K562 (cell line): Measurements from ENCODE around the gene TRAPPC12. TPM values are rescaled to one million over a fixed set of nuclear protein-coding genes. Genes with fewer than 3 reads are reported as not detected.
A peak's percentile ranks its signal among the peaks of the same experiment; 100 is the strongest.

Experiments
- ARHGAP35 ChIP-seq: fragments of 450-650 bp; IDR thresholded peaks from 2 replicates; pipeline ENCODE4 v1.6.1; 2018; ENCODE audit not compliant: partially characterized antibody
- BRF1 ChIP-seq: IDR thresholded peaks from 3 replicates; pipeline ENCODE4 v1.6.1; 2011; ENCODE audit warnings: borderline replicate concordance, mild to moderate bottlenecking; ENCODE audit not compliant: insufficient read length; ENCODE audit errors: extremely low read depth
- CC2D1A ChIP-seq: fragments of 450-650 bp; IDR thresholded peaks from 2 replicates; pipeline ENCODE4 v1.6.1; 2017; ENCODE audit warnings: mild to moderate bottlenecking
- CREM ChIP-seq: IDR thresholded peaks from 2 replicates; pipeline ENCODE4 v1.6.1; 2014; ENCODE audit warnings: antibody characterized with exemption, low read depth
- DIDO1 ChIP-seq: fragments of 450-650 bp; IDR thresholded peaks from 2 replicates; pipeline ENCODE4 v1.6.1; 2016; ENCODE audit warnings: low read depth, missing biosample characterization, missing genetic modification characterization
- HDAC3 ChIP-seq: fragments of 450-650 bp; IDR thresholded peaks from 2 replicates; pipeline ENCODE4 v1.6.1; 2018; ENCODE audit warnings: borderline replicate concordance, mild to moderate bottlenecking, moderate library complexity; ENCODE audit not compliant: partially characterized antibody
- HSF4 ChIP-seq: fragments of 250-450 bp; sonication (Bioruptor Pico); IDR thresholded peaks from 2 replicates; pipeline ENCODE4 v2.1.2; 2022; ENCODE audit warnings: mild to moderate bottlenecking, moderate library complexity, borderline replicate concordance
- NR1H2 ChIP-seq: sonication (generic); formaldehyde crosslinking; IDR thresholded peaks from 2 replicates; pipeline ENCODE4 v1.4.0; 2020; ENCODE audit warnings: mild to moderate bottlenecking, missing genetic modification reagents
- NUFIP1 ChIP-seq: fragments of 450-650 bp; IDR thresholded peaks from 2 replicates; pipeline ENCODE4 v1.6.1; 2018; ENCODE audit not compliant: partially characterized antibody
- ZC3H8 ChIP-seq: fragments of 450-650 bp; IDR thresholded peaks from 2 replicates; pipeline ENCODE4 v1.6.1; 2017
- ZNF232 ChIP-seq: sonication (generic); formaldehyde crosslinking; IDR thresholded peaks from 2 replicates; pipeline ENCODE4 v1.8.0; 2022; ENCODE audit warnings: mild to moderate bottlenecking, missing genetic modification reagents
- ZNF347 ChIP-seq: fragments of 450-650 bp; formaldehyde crosslinking; IDR thresholded peaks from 2 replicates; pipeline ENCODE4 v1.4.0; 2020; ENCODE audit warnings: low read depth, mild to moderate bottlenecking, moderate library complexity
- ZNF830 ChIP-seq: fragments of 250-450 bp; sonication (Bioruptor Pico); IDR thresholded peaks from 2 replicates; pipeline ENCODE4 v1.5.0; 2021; ENCODE audit warnings: mild to moderate bottlenecking
- polyA plus RNA-seq, 8 experiments: library from polyadenylated mRNA; depleted of rRNA in 4 of 8; stranded (reverse) in 5 of 8; unstranded in 3 of 8; fragments of >200 nt; fragmentation: Nextera tagmentation in 2 of 8; fragmentation: Illumina TruSeq in 1 of 8; extraction: Ambion mirVana in 2 of 8; extraction: Trizol in 1 of 8; gene quantifications; 2 replicates each; pipeline versions ENCODE4 v1.2.1 to v1.2.3, GENCODE V29; 2011 to 2014; ENCODE audit warnings: inconsistent platforms in 1 of 8, missing spikeins in 1 of 8
- total RNA-seq, 7 experiments: library from RNA; depleted of rRNA in 6 of 7; stranded (reverse); fragments of >200 nt in 6 of 7; fragmentation: Illumina TruSeq in 2 of 7; extraction: Trizol in 2 of 7; gene quantifications; 2 replicates each; pipeline versions ENCODE4 v1.2.1 to v1.2.3, GENCODE V29; 2011 to 2021; ENCODE audit warnings: low replicate concordance in 1 of 7
- TF ChIP-seq, protein P1 (sequence below): fragments of 250-450 bp; sonication (Bioruptor Pico); IDR thresholded peaks from 2 replicates; pipeline ENCODE4 v1.8.0; 2022; ENCODE audit warnings: moderate library complexity, mild to moderate bottlenecking, inconsistent platforms

The TRAPPC12 gene
- total and polyA plus RNA-seq, 9 of the 15 experiments (the other 6 are each of a cell fraction or from before 2014, with no cell fraction given): 8.0 to 75.2 (median 39.1) TPM

DNA sequence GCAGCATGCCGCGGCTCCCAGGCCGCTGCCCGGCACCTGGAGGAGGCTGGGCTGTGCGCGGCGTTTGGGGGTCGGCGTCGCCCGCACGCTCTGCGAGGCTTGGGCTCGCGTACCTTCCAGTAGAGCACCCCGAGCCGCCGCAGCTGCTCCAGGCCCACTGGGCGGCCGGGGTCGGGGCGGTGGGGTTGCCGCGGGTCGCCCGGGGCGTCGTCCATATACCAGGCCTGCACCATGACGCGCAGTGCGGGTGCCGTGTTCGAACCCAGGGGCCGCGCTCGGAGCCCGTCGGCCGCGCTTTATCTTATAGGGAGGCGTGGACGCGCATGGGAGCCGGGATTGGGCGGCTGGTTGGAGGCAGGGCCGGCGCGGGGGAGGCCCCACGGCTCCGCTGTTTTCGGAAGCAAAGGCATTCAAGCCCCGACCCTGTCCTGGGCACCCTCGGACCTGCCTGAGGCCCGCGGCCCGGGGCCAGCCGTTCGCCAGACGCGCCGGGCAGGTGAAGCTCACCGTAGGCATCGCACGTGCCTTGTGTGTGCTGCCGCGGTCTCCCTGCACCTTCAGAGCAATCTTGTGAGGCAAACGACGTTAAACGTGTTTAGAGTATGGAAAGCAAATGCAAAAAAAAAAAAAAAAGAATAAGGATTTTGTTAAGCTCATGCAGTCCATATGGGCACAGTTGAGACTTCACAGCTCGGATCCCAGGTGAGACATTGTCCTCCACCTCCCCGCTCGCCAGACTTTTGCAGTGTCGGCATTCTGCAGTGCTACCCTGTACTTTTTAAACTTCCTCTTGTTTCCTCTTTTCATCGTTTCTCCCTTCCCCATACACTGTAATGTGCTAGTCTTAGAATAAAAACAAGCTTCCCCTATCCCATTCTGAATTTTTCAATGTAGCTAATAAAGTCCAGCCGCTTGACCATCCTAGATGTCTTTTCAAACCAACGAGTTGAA, 140.0 kb downstream of the TRAPPC12 start, which contains the start of gene ADI1 (continued):
- no peak for TF ChIP-seq BRF1
- no peak for TF ChIP-seq DIDO1 (tag)
- TF ChIP-seq HDAC3: no peak
- TF ChIP-seq ZNF232 (CRISPR knock-in tag): 0 out of 2 replicates have a peak, but pooled peaks have one; percentile 22
- TF ChIP-seq ZC3H8: no peak
- peak; percentile 88; the same call in 1 of the 2 replicates for TF ChIP-seq NR1H2 (CRISPR knock-in tag)
- no peak; the same call in 1 of the 2 replicates for TF ChIP-seq CREM
- TF ChIP-seq ARHGAP35: no peak
- no peak for TF ChIP-seq CC2D1A
- TF ChIP-seq NUFIP1: no peak
- no peak for TF ChIP-seq HSF4 (CRISPR knock-in tag)
- no peak for TF ChIP-seq ZNF347 (CRISPR knock-in tag)
- TF ChIP-seq, protein P1, sequence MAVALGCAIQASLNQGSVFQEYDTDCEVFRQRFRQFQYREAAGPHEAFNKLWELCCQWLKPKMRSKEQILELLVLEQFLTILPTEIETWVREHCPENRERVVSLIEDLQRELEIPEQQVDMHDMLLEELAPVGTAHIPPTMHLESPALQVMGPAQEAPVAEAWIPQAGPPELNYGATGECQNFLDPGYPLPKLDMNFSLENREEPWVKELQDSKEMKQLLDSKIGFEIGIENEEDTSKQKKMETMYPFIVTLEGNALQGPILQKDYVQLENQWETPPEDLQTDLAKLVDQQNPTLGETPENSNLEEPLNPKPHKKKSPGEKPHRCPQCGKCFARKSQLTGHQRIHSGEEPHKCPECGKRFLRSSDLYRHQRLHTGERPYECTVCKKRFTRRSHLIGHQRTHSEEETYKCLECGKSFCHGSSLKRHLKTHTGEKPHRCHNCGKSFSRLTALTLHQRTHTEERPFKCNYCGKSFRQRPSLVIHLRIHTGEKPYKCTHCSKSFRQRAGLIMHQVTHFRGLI (CRISPR knock-in tag): no peak
- no peak for TF ChIP-seq ZNF830
